OCI-LY3 (cell line): ENCODE measurements around the gene MMP27.

Source experiments
- CTCF ChIP-seq: fragments of 200-600, 300-600 bp; sonication (generic); IDR thresholded peaks from 2 replicates; pipeline ENCODE4 v1.5.1; 2014; ENCODE audit warnings: antibody characterized with exemption, low read length, low read depth
- EZH2phosphoT487 ChIP-seq: fragments of 200-600 bp; shearing (Covaris generic); IDR thresholded peaks from 2 replicates; pipeline ENCODE4 v1.6.1; 2018; ENCODE audit warnings: antibody characterized with exemption, mixed run types, low read depth

- TF ChIP-seq CTCF (no peak), EZH2phosphoT487 (no peak)
These were observed 24.6 kb upstream of the MMP27 start for GRCh38 chr11:102729849-102730815.
